K562 (cell line): ENCODE measurements around the gene DLG3. TPM values are rescaled to one million over a fixed set of nuclear protein-coding genes. Genes with fewer than 3 reads are reported as not detected.

Source experiments
- ATF2 ChIP-seq: sonication (generic); formaldehyde crosslinking; IDR thresholded peaks from 2 replicates; pipeline ENCODE4 v1.8.1; 2022; ENCODE audit warnings: missing genetic modification reagents
- CAMTA2 ChIP-seq: fragments of 250-450 bp; sonication (Bioruptor Pico); conservative IDR thresholded peaks from 2 replicates; pipeline ENCODE4 v1.5.1; 2022
- E2F1 ChIP-seq: sonication (generic); formaldehyde crosslinking; IDR thresholded peaks from 2 replicates; pipeline ENCODE4 v1.8.1; 2023; ENCODE audit warnings: mild to moderate bottlenecking, missing genetic modification reagents, moderate library complexity
- ERF ChIP-seq: fragments of 450-650 bp; formaldehyde crosslinking; IDR thresholded peaks from 2 replicates; pipeline ENCODE4 v1.4.0; 2020; ENCODE audit warnings: mild to moderate bottlenecking, mixed read lengths
- ESRRB ChIP-seq: fragments of 250-450 bp; sonication (Bioruptor Pico); IDR thresholded peaks from 2 replicates; pipeline ENCODE4 v1.5.0; 2020; ENCODE audit warnings: mild to moderate bottlenecking, moderate library complexity, borderline replicate concordance
- FOXA1 ChIP-seq: fragments of 450-650 bp; IDR thresholded peaks from 2 replicates; pipeline ENCODE4 v1.6.1; 2016; ENCODE audit warnings: mild to moderate bottlenecking, borderline replicate concordance
- FOXP4 ChIP-seq: sonication (generic); formaldehyde crosslinking; IDR thresholded peaks from 2 replicates; pipeline ENCODE4 v1.8.0; 2022; ENCODE audit warnings: mild to moderate bottlenecking, missing genetic modification reagents, borderline replicate concordance
- HLTF ChIP-seq: fragments of 450-650 bp; IDR thresholded peaks from 2 replicates; pipeline ENCODE4 v1.6.1; 2016
- JUN ChIP-seq, 2 experiments: sonication (generic) in 1 of 2; formaldehyde crosslinking in 1 of 2; IDR thresholded peaks; 2 replicates each; pipeline versions ENCODE4 v1.6.1 to v1.8.0; 2012 to 2022; ENCODE audit warnings: borderline replicate concordance in 2 of 2, mild to moderate bottlenecking in 2 of 2, improper control_type of control experiment in 1 of 2, low read depth in 1 of 2, low read length in 1 of 2, missing genetic modification reagents in 1 of 2
- KLF16 ChIP-seq: IDR thresholded peaks from 2 replicates; pipeline ENCODE4 v1.6.1; 2016; ENCODE audit warnings: antibody characterized with exemption
- MLLT1 ChIP-seq, 2 experiments: fragments of 450-650 bp; IDR thresholded peaks; 2 replicates each; pipeline ENCODE4 v1.6.1; 2016
- NR4A1 ChIP-seq, 2 experiments: fragments of 250-450 bp in 1 of 2; fragments of 450-650 bp in 1 of 2; sonication (Bioruptor Pico) in 1 of 2; IDR thresholded peaks; 2 replicates each; pipeline versions ENCODE4 v1.4.0 to v1.6.1; 2016 to 2020; ENCODE audit warnings: mild to moderate bottlenecking in 2 of 2, missing compliant biosample characterization in 1 of 2, missing genetic modification characterization in 1 of 2, moderate library complexity in 1 of 2
- RFX5 ChIP-seq: IDR thresholded peaks from 2 replicates; pipeline ENCODE4 v1.6.1; 2011; ENCODE audit warnings: low read depth, mild to moderate bottlenecking, improper control_type of control experiment, low read length
- TFAP4 ChIP-seq: sonication (generic); formaldehyde crosslinking; IDR thresholded peaks from 2 replicates; pipeline ENCODE4 v1.8.0; 2022; ENCODE audit warnings: missing genetic modification reagents, mild to moderate bottlenecking, moderate library complexity, borderline replicate concordance
- THAP12 ChIP-seq: fragments of 250-450 bp; sonication (Bioruptor Pico); IDR thresholded peaks from 2 replicates; pipeline ENCODE4 v1.9.0; 2021; ENCODE audit warnings: mild to moderate bottlenecking, inconsistent platforms
- ZC3H4 ChIP-seq: sonication (generic); formaldehyde crosslinking; IDR thresholded peaks from 2 replicates; pipeline ENCODE4 v1.9.0; 2021; ENCODE audit warnings: missing genetic modification reagents, borderline replicate concordance
- ZNF263 ChIP-seq: sonication (generic); formaldehyde crosslinking; IDR thresholded peaks from 2 replicates; pipeline ENCODE4 v1.8.0; 2022; ENCODE audit warnings: mild to moderate bottlenecking, missing genetic modification reagents, borderline replicate concordance
- polyA plus RNA-seq, 8 experiments: library from polyadenylated mRNA; depleted of rRNA in 4 of 8; stranded (reverse) in 5 of 8; unstranded in 3 of 8; fragments of >200 nt; fragmentation: Nextera tagmentation in 2 of 8; fragmentation: Illumina TruSeq in 1 of 8; extraction: Ambion mirVana in 2 of 8; extraction: Trizol in 1 of 8; gene quantifications; 2 replicates each; pipeline versions ENCODE4 v1.2.1 to v1.2.3, GENCODE V29; 2011 to 2014; ENCODE audit warnings: inconsistent platforms in 1 of 8, missing spikeins in 1 of 8
- total RNA-seq, 7 experiments: library from RNA; depleted of rRNA in 6 of 7; stranded (reverse); fragments of >200 nt in 6 of 7; fragmentation: Illumina TruSeq in 2 of 7; extraction: Trizol in 2 of 7; gene quantifications; 2 replicates each; pipeline versions ENCODE4 v1.2.1 to v1.2.3, GENCODE V29; 2011 to 2021; ENCODE audit warnings: low replicate concordance in 1 of 7

DLG3 gene
- total and polyA plus RNA-seq, 9 of the 15 experiments (the other 6 are each of a cell fraction or from before 2014, with no cell fraction given) = 3.1 to 15.7 (median 8.8) TPM

GRCh38 chrX:70433848-70434351, 10.7 kb upstream of the DLG3 start (continued):
- no peak for TF ChIP-seq JUN (IDR thresholded peaks at IDR 0.05; ENCODE audit: borderline replicate concordance, low read depth, low read length)
- TF ChIP-seq JUN (CRISPR knock-in tag; IDR thresholded peaks at IDR 0.05; ENCODE audit: borderline replicate concordance) = no peak
- no peak for TF ChIP-seq KLF16
- TF ChIP-seq TFAP4 (CRISPR knock-in tag) = peak; percentile 87
- no peak for TF ChIP-seq ERF (CRISPR knock-in tag)
- no peak for TF ChIP-seq THAP12
- TF ChIP-seq RFX5 = no peak
- TF ChIP-seq ATF2 = no peak
- no peak for TF ChIP-seq E2F1 (CRISPR knock-in tag)
- no peak for TF ChIP-seq FOXA1
- TF ChIP-seq ZNF263 (CRISPR knock-in tag) = peak; percentile 33; the same call in 1 of the 2 replicates
- TF ChIP-seq MLLT1 (IDR thresholded peaks at IDR 0.05) = no peak
- TF ChIP-seq ESRRB (CRISPR knock-in tag) = no peak
- no peak for TF ChIP-seq CAMTA2
- TF ChIP-seq HLTF = no peak
- no peak for TF ChIP-seq ZC3H4
- TF ChIP-seq FOXP4 (CRISPR knock-in tag) = 0 out of 2 replicates have a peak, but pooled peaks have one; percentile 29
- no peak for TF ChIP-seq NR4A1 (CRISPR knock-in tag; IDR thresholded peaks at IDR 0.05)
- TF ChIP-seq NR4A1 (tag; IDR thresholded peaks at IDR 0.05) = no peak
